Breast epithelium (tissue), 4 donors: ENCODE data around the gene RAB43. TPM values are rescaled to one million over a fixed set of nuclear protein-coding genes. Genes with fewer than 3 reads are reported as not detected.

Source experiments
- DNase-seq, 2 donors: peaks; one replicate each; pipeline ENCODE4 v3.0.0-alpha.2; 2019; ENCODE audit warnings: low spot score in 2 of 2
- H3K27ac ChIP-seq, 2 donors: fragments of 200-600 bp; sonication (generic) in 1 of 2; one replicate each; pipeline ENCODE4 v1.5.1; 2016 to 2019; ENCODE audit warnings: mild to moderate bottlenecking in 1 of 2
- H3K27me3 ChIP-seq, 2 donors: fragments of 200-600 bp; sonication (generic) in 1 of 2; one replicate each; pipeline versions ENCODE4 v1.5.1 to v1.6.0; 2017 to 2019; ENCODE audit warnings: control low read depth in 1 of 2, mild to moderate bottlenecking in 1 of 2
- H3K36me3 ChIP-seq: fragments of 200-600 bp; one replicate; pipeline ENCODE4 v1.5.1; 2019
- H3K4me1 ChIP-seq, 2 donors: fragments of 200-600 bp; sonication (generic); one replicate each; pipeline ENCODE4 v1.5.1; 2016 to 2019; ENCODE audit warnings: control low read depth in 1 of 2
- H3K4me3 ChIP-seq, 3 donors: fragments of 200-600 bp; sonication (generic); 1 replicate in 2 of 3; 2 replicates in 1 of 3; pipeline ENCODE4 v1.5.1; 2016 to 2019; ENCODE audit warnings: mild to moderate bottlenecking in 3 of 3, moderate library complexity in 2 of 3
- H3K9me3 ChIP-seq, 2 donors: fragments of 200-600 bp; sonication (generic) in 1 of 2; one replicate each; pipeline ENCODE4 v1.5.1; 2016 to 2019; ENCODE audit warnings: control low read depth in 1 of 2
- CTCF ChIP-seq, 3 donors: fragments of 450-650 bp; IDR thresholded peaks; one replicate each; pipeline ENCODE4 v1.5.1; 2016 to 2017; ENCODE audit warnings: antibody characterized with exemption in 3 of 3, mild to moderate bottlenecking in 3 of 3, moderate library complexity in 3 of 3
- POLR2A ChIP-seq: fragments of 450-650 bp; IDR thresholded peaks from one replicate; pipeline ENCODE4 v1.6.1; 2016; ENCODE audit warnings: antibody characterized with exemption, mild to moderate bottlenecking, moderate library complexity
- POLR2AphosphoS5 ChIP-seq, 3 donors: sonication (generic); formaldehyde crosslinking; IDR thresholded peaks; one replicate each; pipeline ENCODE4 v1.6.1; 2017; ENCODE audit warnings: antibody characterized with exemption in 3 of 3
- intact Hi-C: fragments of 100-400 bp; cut with DNase I; formaldehyde crosslinking; loops from one replicate; pipeline ENCODE4 v1.15.1; 2023; ENCODE audit warnings: low total_unique reads
- total RNA-seq, 3 donors: library from RNA; depleted of rRNA; stranded (reverse); fragments of >200 nt; gene quantifications; one replicate each; pipeline ENCODE4 v1.1.0, GENCODE V29; 2016

Gene RAB43
- total RNA-seq, 3 donors from 2014 or later, result 5.6 to 17.0 (median 17.0) TPM

- H3K9me3 ChIP-seq, result no peaks in the 10 kb centered on the region
- peaks cover 0 to 9% of the 10 kb centered on the region in 2 donors for H3K4me1 ChIP-seq
- H3K36me3 ChIP-seq, result no peaks in the 10 kb centered on the region
- DNase-seq, result no peak
- TF ChIP-seq POLR2A, result no peak
- no peak for TF ChIP-seq POLR2AphosphoS5 (IDR thresholded peaks at IDR 0.05)
- TF ChIP-seq CTCF (IDR thresholded peaks at IDR 0.05), result no peak
- no peak overlapping the region for H3K27ac ChIP-seq
- no peak overlapping the region for H3K4me3 ChIP-seq
- intact Hi-C loops, result no loop called here
- no peaks in the 10 kb centered on the region for H3K27me3 ChIP-seq
Measured at GRCh38 chr3:129105862-129106261, 15.7 kb downstream of the RAB43 start.

GRCh38 chr3:129104498-129105079, 17.0 kb downstream of the RAB43 start:
- Histone ChIP-seq H3K27ac (no peak overlapping the region), H3K9me3 (no peaks in the 10 kb centered on the region), H3K4me1 (peaks cover 0 to 9% of the 10 kb centered on the region in 2 donors), H3K27me3 (no peaks in the 10 kb centered on the region), H3K36me3 (no peaks in the 10 kb centered on the region), H3K4me3 (no peak overlapping the region)
- DNase-seq, result no peak
- intact Hi-C loops, result loop anchor here (1.0 kb wide), 1 partner anchor 34 kb away; no protein-coding TSS in a partner anchor
- TF ChIP-seq POLR2AphosphoS5 (IDR thresholded peaks at IDR 0.05) (no peak), POLR2A (no peak), CTCF (IDR thresholded peaks at IDR 0.05) (no peak)

- no peaks in the 10 kb centered on the region for H3K9me3 ChIP-seq
- H3K36me3 ChIP-seq, result no peaks in the 10 kb centered on the region
- H3K27me3 ChIP-seq, result no peaks in the 10 kb centered on the region
- intact Hi-C loops, result loop anchor here (1.0 kb wide), 1 partner anchor 34 kb away; no protein-coding TSS in a partner anchor
- TF ChIP-seq CTCF (IDR thresholded peaks at IDR 0.05), result no peak
- TF ChIP-seq POLR2A, result no peak
- TF ChIP-seq POLR2AphosphoS5 (IDR thresholded peaks at IDR 0.05), result no peak
- no peak overlapping the region for H3K27ac ChIP-seq
- H3K4me3 ChIP-seq, result no peak overlapping the region
- no peak for DNase-seq
- H3K4me1 ChIP-seq, result peaks cover 0 to 9% of the 10 kb centered on the region in 2 donors
Measured at GRCh38 chr3:129104051-129104450, 17.6 kb downstream of the RAB43 start.

- intact Hi-C loops, result no loop called here
- no peak for DNase-seq
- Histone ChIP-seq H3K27me3 (no peaks in the 10 kb centered on the region), H3K4me1 (peaks cover 0 to 9% of the 10 kb centered on the region in 2 donors), H3K9me3 (no peaks in the 10 kb centered on the region), H3K27ac (no peak overlapping the region), H3K4me3 (no peak overlapping the region), H3K36me3 (no peaks in the 10 kb centered on the region)
- TF ChIP-seq POLR2A (no peak), CTCF (IDR thresholded peaks at IDR 0.05) (no peak), POLR2AphosphoS5 (IDR thresholded peaks at IDR 0.05) (no peak)
Measured at GRCh38 chr3:129103296-129103695, 18.3 kb downstream of the RAB43 start.

GRCh38 chr3:129101370-129102138, 20.1 kb downstream of the RAB43 start:
- H3K4me1 ChIP-seq, result peaks cover 0 to 4% of the 10 kb centered on the region in 2 donors
- no peaks in the 10 kb centered on the region for H3K9me3 ChIP-seq
- no peak for TF ChIP-seq POLR2AphosphoS5 (IDR thresholded peaks at IDR 0.05)
- no peak for TF ChIP-seq CTCF (IDR thresholded peaks at IDR 0.05)
- TF ChIP-seq POLR2A, result no peak
- no peak overlapping the region for H3K4me3 ChIP-seq
- DNase-seq, result no peak
- intact Hi-C loops, result no loop called here
- H3K36me3 ChIP-seq, result no peaks in the 10 kb centered on the region
- no peaks in the 10 kb centered on the region for H3K27me3 ChIP-seq
- H3K27ac ChIP-seq, result no peak overlapping the region
